KMS-11 (cell line): Measurements from ENCODE around the gene ESPL1.

Source experiments
- H2AFZ ChIP-seq: fragments of 200-600 bp; sonication (generic); 2 replicates; pipeline ENCODE4 v1.6.1; 2016; ENCODE audit warnings: antibody characterized with exemption, mixed run types, low read depth
- H3K27ac ChIP-seq: fragments of 200-600 bp; sonication (generic); 2 replicates; pipeline ENCODE4 v1.6.1; 2016; ENCODE audit warnings: mild to moderate bottlenecking, mixed run types
- H3K27me3 ChIP-seq: fragments of 200-600 bp; sonication (generic); 2 replicates; pipeline ENCODE4 v1.6.1; 2017; ENCODE audit warnings: mild to moderate bottlenecking, low read depth, mixed run types, moderate library complexity; ENCODE audit not compliant: insufficient read depth
- H3K36me3 ChIP-seq: fragments of 200-600 bp; sonication (generic); 2 replicates; pipeline ENCODE4 v1.6.1; 2017; ENCODE audit warnings: mild to moderate bottlenecking, mixed run types; ENCODE audit not compliant: insufficient read depth
- H3K4me1 ChIP-seq: fragments of 200-600 bp; sonication (generic); 2 replicates; pipeline ENCODE4 v1.6.1; 2016; ENCODE audit warnings: mild to moderate bottlenecking, low read depth, mixed run types; ENCODE audit not compliant: poor library complexity, severe bottlenecking
- H3K4me2 ChIP-seq: fragments of 200-600 bp; sonication (generic); 2 replicates; pipeline ENCODE4 v1.7.0; 2016; ENCODE audit warnings: mild to moderate bottlenecking, mixed run types
- H3K4me3 ChIP-seq: fragments of 200-600 bp; sonication (generic); IDR thresholded peaks from 2 replicates; pipeline ENCODE4 v1.6.1; 2017; ENCODE audit warnings: low read depth, low read length, mixed read lengths; ENCODE audit not compliant: insufficient read depth
- H3K79me2 ChIP-seq: fragments of 200-600 bp; sonication (generic); 2 replicates; pipeline ENCODE4 v1.6.1; 2016; ENCODE audit warnings: low read depth, mixed run types; ENCODE audit not compliant: insufficient read depth
- H3K9ac ChIP-seq: fragments of 200-600 bp; sonication (generic); 2 replicates; pipeline ENCODE4 v1.6.1; 2016; ENCODE audit warnings: mild to moderate bottlenecking, mixed run types
- H4K20me1 ChIP-seq: fragments of 200-600 bp; sonication (generic); 2 replicates; pipeline ENCODE4 v1.6.1; 2016; ENCODE audit warnings: mild to moderate bottlenecking, mixed run types; ENCODE audit not compliant: insufficient read depth
- CTCF ChIP-seq: fragments of 200-600 bp; sonication (generic); conservative IDR thresholded peaks from 2 replicates; pipeline ENCODE4 v1.6.1; 2017; ENCODE audit warnings: low read depth, mild to moderate bottlenecking, antibody characterized with exemption, low read length, moderate library complexity, mixed read lengths

The ESPL1 gene

GRCh38 chr12:53245286-53245685 lies 22.8 kb upstream of the ESPL1 start:
- TF ChIP-seq CTCF = no peak

GRCh38 chr12:53251477-53252348 lies 16.4 kb upstream of the ESPL1 start:
- Histone ChIP-seq H3K27me3 (no peaks in the 10 kb centered on the region), H2AFZ (peak overlapping the region; percentile 96), H3K4me3 (peak overlapping the region; percentile 17), H3K4me1 (peaks cover 33% of the 10 kb centered on the region), H3K36me3 (no peaks in the 10 kb centered on the region; the same call in 1 of the 2 replicates), H3K79me2 (peaks cover 20% of the 10 kb centered on the region), H4K20me1 (no peaks in the 10 kb centered on the region), H3K9ac (peak overlapping the region; percentile 70), H3K27ac (peak overlapping the region; percentile 32; the same call in 1 of the 2 replicates), H3K4me2 (peak overlapping the region; percentile 76)
- peak; percentile 33; the same call in 1 of the 2 replicates for TF ChIP-seq CTCF

More at GRCh38 chr12:53245286-53245685, 22.8 kb upstream of the ESPL1 start:
- Histone ChIP-seq H3K4me2 (no peak overlapping the region), H3K9ac (no peak overlapping the region), H3K4me1 (peaks cover 6% of the 10 kb centered on the region), H3K79me2 (no peaks in the 10 kb centered on the region), H3K4me3 (no peak overlapping the region), H3K36me3 (no peaks in the 10 kb centered on the region), H4K20me1 (no peaks in the 10 kb centered on the region), H3K27ac (no peak overlapping the region), H3K27me3 (peaks cover 6% of the 10 kb centered on the region; the same call in 1 of the 2 replicates), H2AFZ (no peak overlapping the region)

GRCh38 chr12:53252349-53252916 lies 15.7 kb upstream of the ESPL1 start:
- peak overlapping the region; percentile 96 for H2AFZ ChIP-seq
- peak overlapping the region; percentile 70 for H3K9ac ChIP-seq
- H3K27me3 ChIP-seq = no peaks in the 10 kb centered on the region
- peaks cover 33% of the 10 kb centered on the region for H3K4me1 ChIP-seq
- no peaks in the 10 kb centered on the region for H4K20me1 ChIP-seq
- peak overlapping the region; percentile 17 for H3K4me3 ChIP-seq
- H3K36me3 ChIP-seq = no peaks in the 10 kb centered on the region; the same call in 1 of the 2 replicates
- H3K4me2 ChIP-seq = peak overlapping the region; percentile 74
- peak overlapping the region; percentile 32; the same call in 1 of the 2 replicates for H3K27ac ChIP-seq
- TF ChIP-seq CTCF = peak; percentile 57
- H3K79me2 ChIP-seq = peaks cover 20% of the 10 kb centered on the region

- no peaks in the 10 kb centered on the region for H3K27me3 ChIP-seq
- H3K4me1 ChIP-seq = peaks cover 33% of the 10 kb centered on the region
- TF ChIP-seq CTCF = no peak
- no peak overlapping the region for H3K9ac ChIP-seq
- H4K20me1 ChIP-seq = no peaks in the 10 kb centered on the region
- H3K79me2 ChIP-seq = peaks cover 20% of the 10 kb centered on the region
- no peaks in the 10 kb centered on the region; the same call in 1 of the 2 replicates for H3K36me3 ChIP-seq
- H3K27ac ChIP-seq = no peak overlapping the region
- no peak overlapping the region for H2AFZ ChIP-seq
- H3K4me3 ChIP-seq = no peak overlapping the region
- H3K4me2 ChIP-seq = peak overlapping the region; percentile 74
Observed at GRCh38 chr12:53253298-53253697, 14.8 kb upstream of the ESPL1 start.
